22Rv1 (cell line): Measurements from ENCODE around the gene C19orf44.

ENCODE experiments used
- CTCF ChIP-seq: fragments of 450-650 bp; IDR thresholded peaks from 2 replicates; pipeline ENCODE4 v1.5.1; 2017; ENCODE audit warnings: mild to moderate bottlenecking
- ZFX ChIP-seq: fragments of 450-650 bp; IDR thresholded peaks from 2 replicates; pipeline ENCODE4 v1.6.1; 2017; ENCODE audit warnings: antibody characterized with exemption, borderline replicate concordance

- TF ChIP-seq CTCF (no peak), ZFX (no peak)
Measured at GRCh38 chr19:16530540-16531379, 34.6 kb downstream of the C19orf44 start.
